IMR-90 (cell line): ENCODE measurements around the gene ALOX15. TPM values are rescaled to one million over a fixed set of nuclear protein-coding genes. Genes with fewer than 3 reads are reported as not detected.

Source experiments
- ATAC-seq: fragments of 200-7000 bp; cut with Tn5 transposase; 2 replicates; pipeline ENCODE4 v1.9.1; 2020; ENCODE audit warnings: low read depth, mild to moderate bottlenecking, moderate library complexity
- BruUV-seq: library from RNA; stranded (reverse); fragments of 400-500 nt; replicated peaks from 2 replicates; lab custom pipeline; 2021; lab: Mats Ljungman, UMichigan
- CTCF ChIA-PET: fragments of 300-600 bp; formaldehyde crosslinking; extraction: SDS; loops from one replicate; lab custom pipeline; 2021; ENCODE audit warnings: antibody characterized with exemption; lab: Yijun Ruan, JAX
- POLR2A ChIA-PET: fragments of 300-600 bp; sonication (Branson Sonifier 250); formaldehyde crosslinking; loops from one replicate; lab custom pipeline; 2022; ENCODE audit warnings: antibody characterized with exemption; ENCODE audit not compliant: unreplicated experiment; lab: Charles Lee
- DNase-seq: peaks from one replicate; pipeline ENCODE4 v3.0.0; 2013
- H2AFZ ChIP-seq: replicated peaks from 2 replicates; pipeline ENCODE3; 2013; ENCODE audit warnings: low read length, mild to moderate bottlenecking; ENCODE audit not compliant: poor library complexity
- H2AK5ac ChIP-seq: 2 replicates; pipeline ENCODE4 v1.6.1; 2013; ENCODE audit warnings: low read depth, low read length, inconsistent platforms
- H2AK9ac ChIP-seq: replicated peaks from 2 replicates; pipeline ENCODE3; 2013; ENCODE audit warnings: mild to moderate bottlenecking, low read depth, low read length, moderate library complexity; ENCODE audit not compliant: poor library complexity
- H2BK120ac ChIP-seq: 2 replicates; pipeline ENCODE4 v1.6.1; 2013; ENCODE audit warnings: low read depth, low read length, inconsistent platforms
- H2BK15ac ChIP-seq: 3 replicates; pipeline ENCODE4 v1.6.1; 2013; ENCODE audit warnings: low read depth, low read length, inconsistent platforms
- H2BK20ac ChIP-seq: 2 replicates; pipeline ENCODE4 v1.6.1; 2013; ENCODE audit warnings: low read depth, mild to moderate bottlenecking, inconsistent platforms, low read length, moderate library complexity
- H2BK5ac ChIP-seq: 2 replicates; pipeline ENCODE4 v1.6.1; 2013; ENCODE audit warnings: mild to moderate bottlenecking, low read depth, low read length, inconsistent platforms; ENCODE audit not compliant: poor library complexity, severe bottlenecking
- H3K14ac ChIP-seq: replicated peaks from 2 replicates; pipeline ENCODE4 v1.6.1; 2013; ENCODE audit warnings: low read depth, low read length, inconsistent platforms
- H3K18ac ChIP-seq: 2 replicates; pipeline ENCODE4 v1.6.1; 2013; ENCODE audit warnings: low read depth, low read length, control low read depth
- H3K23ac ChIP-seq: 2 replicates; pipeline ENCODE4 v1.6.1; 2013; ENCODE audit warnings: low read depth, low read length, inconsistent platforms
- H3K27ac ChIP-seq: 2 replicates; pipeline ENCODE4 v1.5.1; 2013; ENCODE audit warnings: mild to moderate bottlenecking, control low read depth, low read length; ENCODE audit not compliant: insufficient read depth
- H3K27me3 ChIP-seq: 2 replicates; pipeline ENCODE4 v1.6.1; 2013; ENCODE audit warnings: low read length; ENCODE audit not compliant: control insufficient read depth, insufficient read depth
- H3K36me3 ChIP-seq: 2 replicates; pipeline ENCODE4 v1.6.1; 2013; ENCODE audit warnings: low read length, mixed read lengths; ENCODE audit not compliant: control insufficient read depth, insufficient read depth
- H3K4ac ChIP-seq: 2 replicates; pipeline ENCODE4 v1.6.1; 2013; ENCODE audit warnings: low read depth, low read length, inconsistent platforms
- H3K4me1 ChIP-seq: 2 replicates; pipeline ENCODE4 v1.6.1; 2013; ENCODE audit warnings: low read length, mixed read lengths; ENCODE audit not compliant: control insufficient read depth, insufficient read depth
- H3K4me2 ChIP-seq: 2 replicates; pipeline ENCODE4 v1.6.1; 2013; ENCODE audit warnings: low read depth, mild to moderate bottlenecking, control low read depth, low read length, moderate library complexity
- H3K4me3 ChIP-seq: 2 replicates; pipeline ENCODE4 v1.5.1; 2013; ENCODE audit warnings: low read depth, mild to moderate bottlenecking, control low read depth, low read length, moderate library complexity; ENCODE audit not compliant: insufficient read depth
- H3K56ac ChIP-seq: 2 replicates; pipeline ENCODE4 v1.6.1; 2013; ENCODE audit warnings: low read length, inconsistent platforms; ENCODE audit not compliant: insufficient read depth; ENCODE audit errors: extremely low read depth
- H3K79me1 ChIP-seq, 2 experiments: 2 replicates each; pipeline ENCODE4 v1.6.1; 2013; ENCODE audit warnings: low read length in 2 of 2, inconsistent platforms in 1 of 2, low read depth in 1 of 2
- H3K9ac ChIP-seq: 2 replicates; pipeline ENCODE4 v1.6.1; 2013; ENCODE audit warnings: low read depth, low read length, control low read depth
- H3K9me1 ChIP-seq: 2 replicates; pipeline ENCODE4 v1.6.1; 2013; ENCODE audit warnings: low read length, inconsistent platforms; ENCODE audit not compliant: insufficient read depth
- H3K9me3 ChIP-seq: 2 replicates; pipeline ENCODE4 v1.6.1; 2013; ENCODE audit warnings: low read length; ENCODE audit not compliant: control insufficient read depth, insufficient read depth
- H4K20me1 ChIP-seq: 2 replicates; pipeline ENCODE4 v1.6.1; 2013; ENCODE audit warnings: low read length, inconsistent platforms; ENCODE audit not compliant: insufficient read depth
- H4K5ac ChIP-seq: 2 replicates; pipeline ENCODE4 v1.6.1; 2013; ENCODE audit warnings: mild to moderate bottlenecking, low read depth, low read length, control low read depth
- H4K8ac ChIP-seq, 2 experiments: 2 replicates each; pipeline ENCODE4 v1.6.1; 2013; ENCODE audit warnings: low read depth in 2 of 2, low read length in 2 of 2, control low read depth in 1 of 2, inconsistent platforms in 1 of 2
- H4K91ac ChIP-seq: 2 replicates; pipeline ENCODE4 v1.6.1; 2013; ENCODE audit warnings: low read depth, low read length, inconsistent platforms; ENCODE audit not compliant: insufficient read depth
- BHLHE40 ChIP-seq: fragments of 150-350 bp; IDR thresholded peaks from 2 replicates; pipeline ENCODE4 v1.6.1; 2016; ENCODE audit warnings: mild to moderate bottlenecking, low read depth, low read length
- CEBPB ChIP-seq: IDR thresholded peaks from 2 replicates; pipeline ENCODE4 v1.6.1; 2012; ENCODE audit warnings: low read depth, low read length, improper control_type of control experiment
- MAZ ChIP-seq: IDR thresholded peaks from 2 replicates; pipeline ENCODE4 v1.6.1; 2012; ENCODE audit warnings: low read depth, mild to moderate bottlenecking, low read length, improper control_type of control experiment, moderate library complexity, borderline replicate concordance
- RAD21 ChIP-seq: IDR thresholded peaks from 2 replicates; pipeline ENCODE4 v1.6.1; 2012; ENCODE audit warnings: low read length, improper control_type of control experiment
- RCOR1 ChIP-seq: IDR thresholded peaks from 2 replicates; pipeline ENCODE4 v1.6.1; 2012; ENCODE audit warnings: mild to moderate bottlenecking, low read length, improper control_type of control experiment; ENCODE audit not compliant: insufficient replicate concordance
- WGBS, 2 experiments: methylation state at CpG; one replicate each; pipeline versions ENCODE4 v1.1.5 to v1.1.7; 2013; ENCODE audit warnings: missing lambda C conversion rate in 2 of 2; ENCODE audit not compliant: insufficient read length in 1 of 2; ENCODE audit errors: extremely low coverage in 2 of 2; 5-methylcytosine and 5-hydroxymethylcytosine counted together
- dilution Hi-C: fragments of 300-500 bp; cut with HindIII; formaldehyde crosslinking; loops from one replicate; pipeline ENCODE4 v1.14.3; 2018; ENCODE audit warnings: low sequenced_read_pairs; ENCODE audit not compliant: unreplicated experiment
- in situ Hi-C: fragments of 300-500 bp; cut with MboI; formaldehyde crosslinking; loops from 3 replicates; pipeline ENCODE4 v1.14.3; 2019; ENCODE audit warnings: low sequenced_read_pairs, inconsistent platforms, mixed read lengths
- intact Hi-C: fragments of 100-400 bp; cut with micrococcal nuclease; formaldehyde crosslinking; loops from 2 replicates; pipeline ENCODE4 v1.10.0; 2022
- polyA plus RNA-seq, 3 experiments: library from polyadenylated mRNA; depleted of rRNA; stranded (reverse); fragments of >200 nt; gene quantifications; 2 replicates each; pipeline ENCODE4 v1.2.3, GENCODE V29; 2012; ENCODE audit warnings: low replicate concordance in 1 of 3
- total RNA-seq: library from RNA; depleted of rRNA; stranded (reverse); fragments of >200 nt; gene quantifications from 2 replicates; pipeline ENCODE4 v1.2.3, GENCODE V29; 2012

Gene ALOX15
- total and polyA plus RNA-seq, 2 of the 4 experiments (the other 2 are of a cell fraction): not detected

- Histone ChIP-seq H3K27me3 (peaks cover under 1% of the 10 kb centered on the region; the same call in 1 of the 2 replicates), H3K23ac (no peak overlapping the region), H3K9me1 (no peaks in the 10 kb centered on the region), H4K20me1 (peaks cover 12% of the 10 kb centered on the region; the same call in 1 of the 2 replicates), H3K9me3 (no peaks in the 10 kb centered on the region), H3K56ac (no peak overlapping the region), H2BK20ac (no peak overlapping the region), H3K4ac (no peak overlapping the region), H3K4me1 (no peaks in the 10 kb centered on the region), H3K79me1 (no peaks in the 10 kb centered on the region), H4K8ac (no peak overlapping the region), H3K36me3 (peaks cover 52% of the 10 kb centered on the region), H3K9ac (no peak overlapping the region), H4K5ac (no peak overlapping the region), H2AK9ac (no peak overlapping the region), H2AFZ (no peak overlapping the region), H2AK5ac (no peak overlapping the region), H3K4me3 (no peak overlapping the region), H3K18ac (no peak overlapping the region), H3K4me2 (no peak overlapping the region), H2BK15ac (no peak overlapping the region), H4K91ac (no peak overlapping the region), H2BK5ac (no peak overlapping the region), H3K14ac (no peak overlapping the region), H3K27ac (no peak overlapping the region), H2BK120ac (no peak overlapping the region)
- in situ Hi-C loops: no loop called here
- POLR2A ChIA-PET: no interaction called here
- 97% methylated on average over 3 of the region's 8 CpGs; no CpG with 5 or more reads in 1 of the 2 experiments for WGBS, 2 experiments
- no peak for TF ChIP-seq MAZ
- no peak for TF ChIP-seq CEBPB
- TF ChIP-seq RAD21: no peak
- TF ChIP-seq RCOR1: no peak
- TF ChIP-seq BHLHE40: no peak
- intact Hi-C loops: no loop called here
- ATAC-seq: no peak
- CTCF ChIA-PET: no interaction called here
- no TSS peak for BruUV-seq
- dilution Hi-C loops: no loop called here
- DNase-seq: no peak
Observed at GRCh38 chr17:4672751-4673150, 31.3 kb upstream of the ALOX15 start.
